Neural cell (in vitro differentiated cells): Measurements from ENCODE around the gene POLE3.

Source experiments
- CTCF ChIP-seq: fragments of 450-650 bp; IDR thresholded peaks from 2 replicates; pipeline ENCODE4 v1.5.1; 2014; ENCODE audit warnings: antibody characterized with exemption, mild to moderate bottlenecking, moderate library complexity; ENCODE audit not compliant: poor library complexity, severe bottlenecking
- EP300 ChIP-seq: fragments of 450-650 bp; conservative IDR thresholded peaks from 2 replicates; pipeline ENCODE4 v1.6.1; 2014; ENCODE audit warnings: antibody characterized with exemption, mild to moderate bottlenecking, moderate library complexity; ENCODE audit not compliant: poor library complexity, severe bottlenecking
- EZH2 ChIP-seq: fragments of 200-600, 300-800 bp; shearing (Covaris generic), sonication (generic); IDR thresholded peaks from 2 replicates; pipeline ENCODE4 v1.6.1; 2014; ENCODE audit warnings: antibody characterized with exemption, low read length, borderline replicate concordance, mild to moderate bottlenecking; ENCODE audit not compliant: insufficient read depth, poor library complexity, severe bottlenecking
- MXI1 ChIP-seq: fragments of 450-650 bp; conservative IDR thresholded peaks from 2 replicates; pipeline ENCODE4 v1.6.1; 2014; ENCODE audit warnings: antibody characterized with exemption, mild to moderate bottlenecking; ENCODE audit not compliant: poor library complexity, severe bottlenecking
- POLR2AphosphoS5 ChIP-seq: IDR thresholded peaks from 2 replicates; pipeline ENCODE4 v1.6.1; 2012
- REST ChIP-seq: IDR thresholded peaks from 2 replicates; pipeline ENCODE4 v1.6.1; 2012; ENCODE audit warnings: borderline replicate concordance
- SMC3 ChIP-seq: fragments of 450-650 bp; conservative IDR thresholded peaks from 2 replicates; pipeline ENCODE4 v1.6.1; 2014; ENCODE audit warnings: antibody characterized with exemption, mild to moderate bottlenecking, moderate library complexity; ENCODE audit not compliant: poor library complexity
- TAF1 ChIP-seq: IDR thresholded peaks from 2 replicates; pipeline ENCODE4 v1.6.1; 2012; ENCODE audit warnings: low read depth

- TF ChIP-seq CTCF (no peak), EP300 (no peak), TAF1 (no peak), REST (no peak), EZH2 (no peak), MXI1 (no peak), POLR2AphosphoS5 (no peak), SMC3 (no peak)
Measured at GRCh38 chr9:113431191-113431590, 20.7 kb upstream of the POLE3 start.
